Measurements from ENCODE around the gene SGIP1.

DNA sequence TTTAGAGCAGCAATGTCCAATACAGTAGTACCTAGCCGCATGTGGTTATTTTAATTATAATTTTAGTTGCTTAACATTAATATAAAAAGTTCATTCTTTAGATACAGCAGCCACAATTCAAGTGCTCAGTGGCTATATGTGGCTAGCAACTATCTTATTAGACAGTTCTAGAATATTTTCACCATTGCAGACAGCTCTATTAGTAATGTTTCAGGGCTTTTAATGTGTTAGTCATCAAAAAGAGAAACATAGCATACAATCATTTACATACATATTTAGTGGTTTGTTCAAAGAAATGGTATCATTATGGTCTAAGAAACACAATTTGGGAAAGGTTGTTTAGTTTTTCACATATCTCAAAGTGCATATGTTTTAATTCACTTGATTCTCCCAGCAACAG lies 151.7 kb downstream of the SGIP1 start:
- no peak for TF ChIP-seq POLR2AphosphoS5 (IDR thresholded peaks at IDR 0.05)
- no peak for TF ChIP-seq POLR2A (IDR thresholded peaks at IDR 0.05)

All from prostate gland (tissue), 1 donor.